HG02870 (cell line): ENCODE measurements around the gene EVI5.

Experiments
- ATAC-seq: cut with Tn5 transposase; IDR thresholded peaks from one replicate; pipeline ENCODE4 v1.9.1; 2021; ENCODE audit warnings: mild to moderate bottlenecking, moderate library complexity; ENCODE audit not compliant: unreplicated experiment

EVI5 gene

GRCh38 chr1:92465256-92465647 is 319.7 kb downstream of the EVI5 start:
- no peak for ATAC-seq

GRCh38 chr1:92464588-92465255 is 320.2 kb downstream of the EVI5 start:
- no peak for ATAC-seq

GRCh38 chr1:92461364-92462097 is 323.4 kb downstream of the EVI5 start:
- no peak for ATAC-seq

- ATAC-seq = no peak
These were observed 325.0 kb downstream of the EVI5 start for GRCh38 chr1:92459871-92460320.
